Omental fat pad (tissue), 4 donors: ENCODE measurements around the gene AATK. TPM values are rescaled to one million over a fixed set of nuclear protein-coding genes. Genes with fewer than 3 reads are reported as not detected.

Experiments
- ATAC-seq: fragments of 150-250 bp; one replicate; pipeline ENCODE4 v1.9.1; 2016; ENCODE audit warnings: mild to moderate bottlenecking, moderate library complexity; ENCODE audit not compliant: low FRiP score
- DNase-seq: peaks from one replicate; pipeline ENCODE4 v3.0.0-alpha.2; 2019; ENCODE audit warnings: low spot score
- CTCF ChIP-seq, 3 donors: fragments of 450-650 bp; IDR thresholded peaks; one replicate each; pipeline ENCODE4 v1.5.1; 2016 to 2017; ENCODE audit warnings: antibody characterized with exemption in 3 of 3, mild to moderate bottlenecking in 3 of 3, moderate library complexity in 2 of 3
- total RNA-seq, 4 donors: library from RNA; depleted of rRNA; stranded (reverse); fragments of >200 nt; gene quantifications; one replicate each; pipeline ENCODE4 v1.1.0, GENCODE V29; 2016

The AATK gene
- total RNA-seq, 4 donors from 2014 or later, result 1.3 to 6.0 (median 3.1) TPM

DNA sequence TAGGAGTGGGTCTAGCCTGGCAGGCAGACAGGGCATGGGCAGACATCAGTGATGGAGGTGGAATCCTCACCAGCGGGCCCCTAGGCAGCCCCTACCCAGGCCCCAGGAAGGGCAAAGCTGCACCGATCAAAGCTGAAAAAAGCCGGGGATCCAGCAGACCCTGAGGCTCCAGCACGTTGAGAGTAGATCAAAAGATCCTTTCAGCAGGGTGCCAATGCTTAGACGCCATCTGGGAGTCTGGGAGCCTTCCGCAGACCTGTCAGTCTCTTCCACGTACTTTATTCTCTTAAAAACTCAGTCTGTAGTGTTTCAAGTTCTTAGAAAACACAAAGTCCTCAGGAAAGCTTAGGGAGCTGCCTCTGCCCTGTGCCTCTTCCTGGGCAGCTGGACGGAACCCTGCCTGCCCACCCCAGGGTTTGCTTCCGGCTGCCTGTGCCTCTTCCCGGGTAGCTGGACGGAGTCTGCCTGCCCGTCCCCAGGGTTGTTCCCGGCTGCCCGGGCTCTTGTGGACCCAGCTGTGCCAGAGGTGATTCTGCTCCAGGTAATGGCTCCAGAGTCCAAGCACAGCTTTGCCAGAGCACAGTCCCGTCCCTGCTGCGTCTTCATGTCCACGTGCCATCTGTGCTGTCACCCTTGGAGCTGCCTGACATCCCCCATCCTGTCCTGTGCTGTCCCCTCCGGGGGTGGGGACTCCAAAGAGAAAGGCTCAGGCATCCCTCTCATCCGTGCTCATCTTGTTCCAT is 51.5 kb downstream of the AATK start:
- no peak for TF ChIP-seq CTCF (IDR thresholded peaks at IDR 0.05)
- DNase-seq, result no peak
- no peak for ATAC-seq

GRCh38 chr17:81113158-81113724 is 52.8 kb downstream of the AATK start:
- ATAC-seq, result no peak
- no peak for TF ChIP-seq CTCF (IDR thresholded peaks at IDR 0.05)
- DNase-seq, result no peak

GRCh38 chr17:81112450-81112849 is 53.6 kb downstream of the AATK start:
- ATAC-seq (no peak), DNase-seq (no peak)

GRCh38 chr17:81111066-81111465 is 55.0 kb downstream of the AATK start:
- DNase-seq (no peak), ATAC-seq (no peak)
- TF ChIP-seq CTCF (IDR thresholded peaks at IDR 0.05), result no peak

More at GRCh38 chr17:81112450-81112849, 53.6 kb downstream of the AATK start:
- TF ChIP-seq CTCF (IDR thresholded peaks at IDR 0.05), result no peak

- ATAC-seq (no peak), DNase-seq (no peak)
- no peak for TF ChIP-seq CTCF (IDR thresholded peaks at IDR 0.05)
These were observed 55.5 kb downstream of the AATK start for GRCh38 chr17:81110488-81111040.

DNA sequence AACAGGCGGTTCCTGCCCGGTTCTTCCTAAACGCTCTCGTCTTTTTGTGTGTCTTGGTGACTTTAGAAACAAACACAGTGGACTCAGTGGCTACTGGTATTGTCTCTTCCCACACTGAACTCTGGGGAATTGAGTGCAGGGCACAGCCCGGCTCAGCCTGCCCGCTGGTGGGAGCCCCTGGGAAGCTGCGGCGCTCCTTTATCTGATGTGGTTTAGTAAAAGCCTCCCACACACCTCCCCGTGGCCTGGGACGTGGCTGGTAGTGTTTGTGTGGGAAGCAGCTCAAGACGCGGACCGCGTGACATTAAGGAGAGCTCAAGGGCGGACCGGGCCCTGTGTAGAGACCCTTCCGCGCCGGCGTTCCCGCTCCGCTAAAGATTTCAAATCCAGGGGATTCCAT is 56.1 kb downstream of the AATK start:
- DNase-seq, result no peak
- ATAC-seq, result no peak
- TF ChIP-seq CTCF (IDR thresholded peaks at IDR 0.05), result no peak

DNA sequence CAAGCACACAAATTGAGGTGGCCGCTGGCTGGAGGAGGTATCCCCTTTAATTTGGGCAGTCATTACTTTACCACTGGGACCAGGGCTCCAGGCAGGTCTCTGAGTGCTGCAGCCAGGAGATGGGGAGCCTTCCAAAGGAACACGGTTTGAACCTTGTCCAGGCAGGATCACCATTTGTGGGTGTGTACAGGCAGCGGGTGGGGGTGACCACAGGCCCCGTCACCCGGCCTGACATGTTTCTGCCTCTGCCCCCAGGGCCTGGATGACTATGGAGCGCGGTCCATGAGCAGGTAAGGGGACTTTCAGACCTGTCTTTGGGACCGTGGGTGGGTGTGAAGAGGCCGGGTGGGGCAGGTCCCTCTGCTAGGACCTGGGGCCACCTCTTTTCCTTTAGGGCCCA is 57.8 kb downstream of the AATK start:
- TF ChIP-seq CTCF (IDR thresholded peaks at IDR 0.05), result no peak
- no peak for DNase-seq
- no peak for ATAC-seq
